Sigmoid colon (tissue), 7 donors: ENCODE data around the gene ZNF426. TPM values are rescaled to one million over a fixed set of nuclear protein-coding genes. Genes with fewer than 3 reads are reported as not detected.
"Not testable (repeated sequence)": the region's sequence is repeated elsewhere in the genome, so short reads cannot be mapped to it uniquely, and the experiment has no call there.

Source experiments
- DNase-seq: peaks from one replicate; pipeline ENCODE4 v3.0.0-alpha.2; 2019
- H3K27ac ChIP-seq, 4 donors: fragments of 200-600 bp; sonication (generic); one replicate each; pipeline ENCODE4 v1.5.1; 2016 to 2019; ENCODE audit warnings: mild to moderate bottlenecking in 1 of 4
- H3K27me3 ChIP-seq, 3 donors: fragments of 200-600 bp; sonication (generic); one replicate each; pipeline ENCODE4 v1.5.1; 2019; ENCODE audit warnings: mild to moderate bottlenecking in 1 of 3
- H3K36me3 ChIP-seq, 4 donors: fragments of 200-600 bp; sonication (generic); one replicate each; pipeline ENCODE4 v1.5.1; 2016 to 2019
- H3K4me1 ChIP-seq, 4 donors: fragments of 200-600 bp; sonication (generic); one replicate each; pipeline ENCODE4 v1.5.1; 2017 to 2019
- H3K4me3 ChIP-seq, 4 donors: fragments of 200-600 bp; sonication (generic); one replicate each; pipeline ENCODE4 v1.5.1; 2017 to 2019; ENCODE audit warnings: mild to moderate bottlenecking in 2 of 4, moderate library complexity in 1 of 4
- H3K9me3 ChIP-seq, 4 donors: fragments of 200-600 bp in 3 of 4; sonication (generic) in 3 of 4; one replicate each; pipeline versions ENCODE4 v1.5.1 to v1.6.1; 2013 to 2019
- CTCF ChIP-seq, 4 experiments: fragments of 450-650 bp in 3 of 4; fragments of 200-600 bp in 1 of 4; IDR thresholded peaks; one replicate each; pipeline ENCODE4 v1.5.1; 2016 to 2019; ENCODE audit warnings: antibody characterized with exemption in 4 of 4, mild to moderate bottlenecking in 3 of 4, moderate library complexity in 2 of 4
- EP300 ChIP-seq, 4 donors: sonication (generic); formaldehyde crosslinking; IDR thresholded peaks; one replicate each; pipeline ENCODE4 v1.6.1; 2017; ENCODE audit warnings: antibody characterized with exemption in 4 of 4
- POLR2A ChIP-seq, 2 donors: fragments of 450-650 bp; IDR thresholded peaks; one replicate each; pipeline ENCODE4 v1.6.1; 2016; ENCODE audit warnings: antibody characterized with exemption in 2 of 2, mild to moderate bottlenecking in 2 of 2, moderate library complexity in 2 of 2
- POLR2AphosphoS5 ChIP-seq, 4 donors: sonication (generic); formaldehyde crosslinking; IDR thresholded peaks; one replicate each; pipeline ENCODE4 v1.6.1; 2017; ENCODE audit warnings: antibody characterized with exemption in 4 of 4
- WGBS, 2 donors: extraction: QIAGEN DNeasy Blood & Tissue Kit; methylation state at CpG; one replicate each; pipeline ENCODE4 v1.1.7; 2013; 5-methylcytosine and 5-hydroxymethylcytosine counted together
- intact Hi-C: fragments of 100-400 bp; cut with DNase I; formaldehyde crosslinking; loops from one replicate; pipeline ENCODE4 v1.15.1; 2023
- polyA plus RNA-seq, 3 donors: library from polyadenylated mRNA; stranded (reverse); fragments of 200-250 nt; gene quantifications; one replicate each; pipeline ENCODE4 v1.2.3, GENCODE V29; 2013
- total RNA-seq, 4 donors: library from RNA; depleted of rRNA; stranded (reverse); fragments of >200 nt; gene quantifications; one replicate each; pipeline ENCODE4 v1.1.0, GENCODE V29; 2016
- donor health status: healthy with polysubstance abuse.
- donor health status: Bipolar disorder and iron deficiency.
- donor health status: healthy.

ZNF426 gene
- total RNA-seq (10 to 100 TPM; 11.4 to 18.1 (median 12.7) TPM), polyA plus RNA-seq (1 to 10 TPM; 1.2 to 4.1 (median 2.1) TPM)

GRCh38 chr19:9538183-9539058 lies at the start of gene ZNF426:
Gene ZNF426 (minus strand): TSS chr19:9538645. CDS start chr19:9536232, 2,413 bp downstream.
- Histone ChIP-seq H3K9me3 (peaks cover 0 to 18% (median 6%) of the 10 kb centered on the region in 4 donors), H3K4me3 (peak within 1 kb of the TSS; percentile 54 to 76 (median 72)), H3K27ac (peak within 1 kb of the TSS; percentile 91 to 95 (median 92)), H3K36me3 (peaks cover 20 to 35% (median 29%) of the 10 kb centered on the region in 4 donors), H3K4me1 (peaks cover 0 to 18% (median 10%) of the 10 kb centered on the region in 4 donors), H3K27me3 (no peaks in the 10 kb centered on the region)
- TF ChIP-seq CTCF (IDR thresholded peaks at IDR 0.05) (no peak), POLR2AphosphoS5 (IDR thresholded peaks at IDR 0.05) (peak; percentile 63 to 79 (median 76)), POLR2A (IDR thresholded peaks at IDR 0.05) (peak in 1 of 2 donors; percentile 5), EP300 (IDR thresholded peaks at IDR 0.05) (no peak)
- WGBS, 2 donors = 3% methylated on average over 49 of the region's 49 CpGs
- intact Hi-C loops = loop anchor here (5.0 kb wide), 6 partner anchors 44 to 401 kb away; partner anchors contain the start of genes ZNF121, ZNF266, ZNF559 and ZNF699
- peak; percentile 93 for DNase-seq

DNA sequence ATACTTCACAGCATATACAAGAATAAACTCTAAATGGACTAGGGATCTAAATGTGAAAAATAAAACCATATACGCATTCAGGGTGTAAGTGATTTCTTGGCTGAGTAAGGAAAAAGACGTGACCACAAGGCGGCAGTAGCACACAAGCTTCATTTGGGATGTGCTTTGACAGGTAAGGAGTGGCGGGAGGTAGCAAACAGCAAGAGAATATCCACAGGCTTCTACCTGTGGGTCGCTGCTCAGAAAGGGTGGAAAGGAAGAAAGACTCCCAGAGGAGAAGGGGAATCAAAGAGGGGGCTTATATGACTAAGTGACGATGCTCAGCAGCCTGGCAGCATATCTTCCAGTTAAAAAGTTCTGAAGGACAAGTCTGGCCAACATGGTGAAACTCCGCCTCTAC lies 48.3 kb upstream of the ZNF426 start:
- Histone ChIP-seq H3K27ac (no peak overlapping the region), H3K9me3 (no peaks in the 10 kb centered on the region), H3K4me3 (no peak overlapping the region), H3K4me1 (peaks cover 0 to 20% (median 17%) of the 10 kb centered on the region in 4 donors), H3K27me3 (peaks cover 0 to 5% (median 0%) of the 10 kb centered on the region in 3 donors), H3K36me3 (no peaks in the 10 kb centered on the region)
- 15 to 18% methylated on average over 7 of the region's 7 CpGs for WGBS, 2 donors
- TF ChIP-seq CTCF (IDR thresholded peaks at IDR 0.05) (peak; percentile 35 to 53 (median 46)), EP300 (IDR thresholded peaks at IDR 0.05) (no peak), POLR2A (IDR thresholded peaks at IDR 0.05) (no peak), POLR2AphosphoS5 (IDR thresholded peaks at IDR 0.05) (no peak)
- DNase-seq = peak; percentile 69
- intact Hi-C loops = loop anchor here (5.0 kb wide), 2 partner anchors 206 to 274 kb away; no protein-coding TSS in a partner anchor

GRCh38 chr19:9584073-9584833 lies 45.8 kb upstream of the ZNF426 start, which contains the start of gene ZNF121:
Gene ZNF121 (minus strand): TSS chr19:9584504. CDS start chr19:9568097, 16,407 bp downstream.
- peak within 1 kb of the TSS; percentile 68 to 76 (median 70) for H3K4me3 ChIP-seq
- H3K27me3 ChIP-seq = peaks cover 0 to 5% (median 0%) of the 10 kb centered on the region in 3 donors
- intact Hi-C loops = loop anchor here (2.0 to 5.0 kb wide), 4 partner anchors 37 to 262 kb away; partner anchors contain the start of genes ZNF266, ZNF426, ZNF559 and ZNF561
- TF ChIP-seq POLR2AphosphoS5 (IDR thresholded peaks at IDR 0.05) = peak; percentile 67 to 84 (median 77)
- TF ChIP-seq CTCF (IDR thresholded peaks at IDR 0.05) = no peak
- TF ChIP-seq POLR2A (IDR thresholded peaks at IDR 0.05) = peak in 1 of 2 donors; percentile 34
- peaks cover 0 to 1% (median 0%) of the 10 kb centered on the region in 4 donors for H3K36me3 ChIP-seq
- peaks cover 0 to 2% (median 0%) of the 10 kb centered on the region in 4 donors for H3K9me3 ChIP-seq
- H3K4me1 ChIP-seq = peaks cover 0 to 22% (median 17%) of the 10 kb centered on the region in 4 donors
- 0% methylated on average over 51 of the region's 51 CpGs for WGBS, 2 donors
- peak; percentile 89 for DNase-seq
- H3K27ac ChIP-seq = peak within 1 kb of the TSS; percentile 88 to 92 (median 90)

- H3K4me1 ChIP-seq = peaks cover 0 to 22% (median 17%) of the 10 kb centered on the region in 4 donors
- DNase-seq, H3K27ac ChIP-seq, H3K27me3 ChIP-seq, H3K9me3 ChIP-seq, H3K36me3 ChIP-seq, H3K4me3 ChIP-seq: not testable (repeated sequence)
- intact Hi-C loops = loop anchor here (5.0 kb wide), 3 partner anchors 45 to 260 kb away; partner anchors contain the start of genes ZNF266, ZNF426 and ZNF559
- WGBS, 2 donors = 92 to 97% methylated on average over 13 of the region's 13 CpGs
Observed at GRCh38 chr19:9582081-9582725, 43.8 kb upstream of the ZNF426 start.
